Psoas muscle (tissue), 8 donors: ENCODE data around the gene VWF. TPM values are rescaled to one million over a fixed set of nuclear protein-coding genes. Genes with fewer than 3 reads are reported as not detected.

Experiments
- ATAC-seq, 4 donors: fragments of 200-7000 bp; cut with Tn5 transposase; one replicate each; pipeline ENCODE4 v1.9.1; 2020; ENCODE audit warnings: moderate library complexity in 3 of 4, mild to moderate bottlenecking in 2 of 4
- DNase-seq, 2 donors: peaks; one replicate each; pipeline ENCODE4 v3.0.0-alpha.2; 2020
- H3K27ac ChIP-seq: fragments of 200-600 bp; one replicate; pipeline ENCODE4 v1.8.0; 2022
- H3K27me3 ChIP-seq, 3 donors: fragments of 200-600 bp in 1 of 3; one replicate each; pipeline versions ENCODE4 v1.6.1 to v1.8.0; 2013 to 2022; ENCODE audit warnings: low read length in 2 of 3, mild to moderate bottlenecking in 2 of 3, moderate library complexity in 1 of 3; ENCODE audit not compliant: insufficient read depth in 3 of 3
- H3K36me3 ChIP-seq, 2 donors: fragments of 200-600 bp in 1 of 2; one replicate each; pipeline versions ENCODE4 v1.6.1 to v1.8.0; 2013 to 2022; ENCODE audit warnings: low read depth in 1 of 2, mild to moderate bottlenecking in 1 of 2, moderate library complexity in 1 of 2; ENCODE audit not compliant: insufficient read depth in 1 of 2
- H3K4me1 ChIP-seq: fragments of 200-600 bp; one replicate; pipeline ENCODE4 v1.8.0; 2022
- H3K4me3 ChIP-seq: fragments of 200-600 bp; one replicate; pipeline ENCODE4 v1.8.0; 2022; ENCODE audit warnings: mild to moderate bottlenecking
- H3K9me3 ChIP-seq: fragments of 200-600 bp; one replicate; pipeline ENCODE4 v1.8.0; 2022
- WGBS, 3 donors: extraction: QIAGEN DNeasy Blood & Tissue Kit; methylation state at CpG; one replicate each; pipeline versions ENCODE4 v1.1.6 to v1.1.7; 2013; 5-methylcytosine and 5-hydroxymethylcytosine counted together
- intact Hi-C, 2 donors: fragments of 100-400 bp; cut with DNase I; formaldehyde crosslinking; loops; one replicate each; pipeline versions ENCODE4 v1.11.0 to v1.14.2; 2022
- polyA plus RNA-seq, 3 donors: library from polyadenylated mRNA; stranded (reverse); fragments of 200-250 nt; gene quantifications; one replicate each; pipeline ENCODE4 v1.2.3, GENCODE V29; 2013
- total RNA-seq, 4 donors: library from RNA; stranded (reverse); fragmentation: NEBNext Ultra II Directional in 2 of 4; extraction: Animal tissue kit (Norgen Biotek cat#: 25700) in 2 of 4; gene quantifications; one replicate each; pipeline versions ENCODE4 v1.2.1 to v1.2.4, GENCODE V29; 2021 to 2023
- TF ChIP-seq, protein P1 (sequence below): fragments of 200-600 bp; IDR thresholded peaks from one replicate; pipeline ENCODE4 v1.8.0; 2022; ENCODE audit warnings: antibody characterized with exemption
- donor health status: healthy with polysubstance abuse.
- donor health status: DM: no; HTN: no; CAD: no; lungs with moderate emphysema.
- donor health status: Bipolar disorder and iron deficiency.
- donor health status: healthy.
- donor health status: DM: yes; HTN: yes; CAD: no.
- donor health status: DM: no; HTN: no; CAD: no.
- donor health status: DM: no; HTN: no; CAD: no.
- donor health status: DM: yes; HTN: yes; CAD: no.

Gene VWF
- total and polyA plus RNA-seq, 7 donors: 49.6 to 206 (median 122) TPM

DNA sequence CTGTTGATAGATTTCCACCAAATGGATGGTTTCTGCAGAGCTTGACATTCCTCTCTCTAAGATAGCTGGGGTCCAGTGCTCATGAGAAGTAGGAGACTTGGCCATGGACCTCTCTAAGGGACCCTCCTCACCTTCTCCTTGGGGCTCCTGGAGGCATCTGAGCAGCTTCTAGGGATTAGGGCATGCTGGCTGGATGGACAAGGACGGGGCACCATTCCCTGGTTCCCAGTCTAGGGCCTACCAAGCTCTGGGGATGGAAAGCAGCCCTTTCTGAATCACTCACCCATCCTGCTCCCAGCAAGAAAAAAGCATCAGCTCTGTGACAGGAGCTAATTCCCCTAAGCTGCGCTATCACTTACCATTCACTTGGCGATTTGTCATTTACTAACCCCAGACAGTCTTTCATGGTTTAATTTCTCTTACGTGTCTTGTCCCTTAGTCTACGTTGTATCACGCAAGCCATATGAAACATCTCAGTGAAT lies 39.5 kb downstream of the VWF start:
- H3K4me1 ChIP-seq: no peaks in the 10 kb centered on the region
- H3K36me3 ChIP-seq: no peaks in the 10 kb centered on the region
- intact Hi-C loops: no loop called here
- ATAC-seq (peak in 1 of 4 donors; percentile 18), DNase-seq (no peak)
- TF ChIP-seq, protein P1, sequence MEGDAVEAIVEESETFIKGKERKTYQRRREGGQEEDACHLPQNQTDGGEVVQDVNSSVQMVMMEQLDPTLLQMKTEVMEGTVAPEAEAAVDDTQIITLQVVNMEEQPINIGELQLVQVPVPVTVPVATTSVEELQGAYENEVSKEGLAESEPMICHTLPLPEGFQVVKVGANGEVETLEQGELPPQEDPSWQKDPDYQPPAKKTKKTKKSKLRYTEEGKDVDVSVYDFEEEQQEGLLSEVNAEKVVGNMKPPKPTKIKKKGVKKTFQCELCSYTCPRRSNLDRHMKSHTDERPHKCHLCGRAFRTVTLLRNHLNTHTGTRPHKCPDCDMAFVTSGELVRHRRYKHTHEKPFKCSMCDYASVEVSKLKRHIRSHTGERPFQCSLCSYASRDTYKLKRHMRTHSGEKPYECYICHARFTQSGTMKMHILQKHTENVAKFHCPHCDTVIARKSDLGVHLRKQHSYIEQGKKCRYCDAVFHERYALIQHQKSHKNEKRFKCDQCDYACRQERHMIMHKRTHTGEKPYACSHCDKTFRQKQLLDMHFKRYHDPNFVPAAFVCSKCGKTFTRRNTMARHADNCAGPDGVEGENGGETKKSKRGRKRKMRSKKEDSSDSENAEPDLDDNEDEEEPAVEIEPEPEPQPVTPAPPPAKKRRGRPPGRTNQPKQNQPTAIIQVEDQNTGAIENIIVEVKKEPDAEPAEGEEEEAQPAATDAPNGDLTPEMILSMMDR: no peak
- H3K4me3 ChIP-seq: no peak overlapping the region
- WGBS, 3 donors: 95% methylated on average over 6 of the region's 6 CpGs
- no peaks in the 10 kb centered on the region for H3K9me3 ChIP-seq
- no peak overlapping the region for H3K27ac ChIP-seq
- no peaks in the 10 kb centered on the region for H3K27me3 ChIP-seq

DNA sequence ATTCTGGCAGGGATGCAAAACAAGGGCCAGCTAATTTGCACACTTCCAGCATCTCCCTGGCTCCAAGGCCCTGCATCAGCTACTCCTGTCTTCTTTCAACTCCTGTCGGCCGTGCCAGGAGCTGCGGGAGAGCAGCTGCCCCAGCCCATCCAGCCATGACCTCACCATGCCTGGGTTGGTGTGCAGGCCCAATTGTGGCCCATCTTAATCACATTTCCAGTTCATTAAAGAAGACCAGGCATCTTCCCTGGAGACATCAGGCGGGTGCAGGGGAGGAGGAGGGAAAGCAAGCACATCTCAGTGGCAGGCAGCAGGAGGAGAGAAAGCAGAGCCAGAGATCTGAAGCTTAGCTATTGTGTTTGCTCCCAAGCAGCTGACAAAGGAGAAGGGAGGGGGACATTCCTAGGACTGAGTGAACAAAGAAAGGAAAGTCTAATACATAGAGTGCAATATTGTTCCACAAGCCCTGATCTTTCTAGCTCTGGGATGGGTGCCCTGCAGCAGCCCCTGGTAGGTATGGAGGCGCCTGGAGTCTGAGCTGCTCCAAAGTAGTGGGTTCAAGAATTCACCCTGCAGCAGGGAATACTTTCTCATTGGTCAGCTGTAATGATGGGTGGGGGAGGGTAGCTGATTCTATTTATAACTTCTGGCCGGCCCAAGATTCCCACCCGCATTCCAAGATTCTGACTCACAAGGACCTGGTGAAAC lies 40.1 kb downstream of the VWF start:
- H3K27ac ChIP-seq: no peak overlapping the region

DNA sequence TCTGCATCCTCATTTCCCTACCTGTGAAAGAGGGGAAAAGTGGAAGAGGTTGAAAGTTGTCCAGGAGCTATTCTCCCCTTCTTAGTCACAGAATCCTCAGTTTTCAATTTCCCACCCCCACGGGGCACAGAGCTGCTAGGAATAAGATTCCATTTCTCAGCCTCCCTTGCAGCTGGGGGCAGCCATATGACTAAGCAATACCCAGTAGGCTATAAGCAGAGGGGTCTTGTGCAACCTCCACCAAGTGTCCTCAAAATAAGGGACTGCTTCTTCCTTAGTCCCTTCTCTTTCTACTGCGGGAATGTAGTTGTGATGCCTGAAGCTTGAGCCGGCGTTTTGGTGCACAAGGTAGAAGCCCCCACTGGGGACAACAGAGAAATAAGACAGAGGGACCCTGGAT lies 40.9 kb downstream of the VWF start:
- intact Hi-C loops: no loop called here
- ATAC-seq: no peak

More for the DNA sequence above, 40.1 kb downstream of the VWF start:
- intact Hi-C loops: no loop called here
- 27 to 42% (median 36%) methylated on average over 7 of the region's 7 CpGs for WGBS, 3 donors
- DNase-seq (peak in 1 of 2 donors; percentile 14), ATAC-seq (peak in 3 of 4 donors; percentile 17 to 23 (median 19))
- TF ChIP-seq, protein P1: no peak
- H3K27me3 ChIP-seq: no peaks in the 10 kb centered on the region
- no peaks in the 10 kb centered on the region for H3K9me3 ChIP-seq
- H3K4me3 ChIP-seq: no peak overlapping the region
- no peaks in the 10 kb centered on the region for H3K4me1 ChIP-seq
- no peaks in the 10 kb centered on the region for H3K36me3 ChIP-seq

DNA sequence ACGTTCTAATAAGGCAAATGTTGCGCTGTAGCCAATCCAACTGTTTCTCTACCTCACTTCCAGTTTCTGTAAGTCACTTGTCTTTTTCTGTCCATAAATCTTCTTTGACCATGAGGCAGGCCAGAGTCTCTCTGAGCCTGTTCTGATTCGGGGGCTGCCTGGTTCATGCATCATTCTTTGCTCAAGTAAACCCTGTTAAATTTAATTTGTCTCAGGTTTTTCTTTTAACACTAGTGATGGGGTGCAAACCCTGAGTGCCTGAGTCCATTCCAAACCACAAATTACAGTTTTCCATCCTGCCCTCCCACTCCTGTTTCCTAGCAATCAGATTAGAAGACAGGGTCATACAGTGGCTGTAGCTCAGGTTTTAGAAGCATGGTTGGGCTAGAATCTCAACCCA lies 41.9 kb downstream of the VWF start:
- Histone ChIP-seq H3K4me3 (no peak overlapping the region), H3K4me1 (no peaks in the 10 kb centered on the region), H3K27ac (no peak overlapping the region), H3K27me3 (no peaks in the 10 kb centered on the region), H3K36me3 (no peaks in the 10 kb centered on the region), H3K9me3 (no peaks in the 10 kb centered on the region)
- no peak for DNase-seq
- intact Hi-C loops: no loop called here
- WGBS, 3 donors: 68 to 90% (median 85%) methylated on average over 3 of the region's 3 CpGs
- no peak for ATAC-seq
- TF ChIP-seq, protein P1: no peak

More for the DNA sequence above, 40.9 kb downstream of the VWF start:
- Histone ChIP-seq H3K4me3 (no peak overlapping the region), H3K36me3 (no peaks in the 10 kb centered on the region), H3K27ac (no peak overlapping the region), H3K27me3 (no peaks in the 10 kb centered on the region), H3K4me1 (no peaks in the 10 kb centered on the region), H3K9me3 (no peaks in the 10 kb centered on the region)
- peak in 1 of 2 donors; percentile 2 for DNase-seq
- WGBS, 3 donors: 69 to 81% (median 76%) methylated on average over 4 of the region's 4 CpGs
- TF ChIP-seq, protein P1: no peak
